ENCODE results near the gene ATAD1.

ATAD1 gene

DNA sequence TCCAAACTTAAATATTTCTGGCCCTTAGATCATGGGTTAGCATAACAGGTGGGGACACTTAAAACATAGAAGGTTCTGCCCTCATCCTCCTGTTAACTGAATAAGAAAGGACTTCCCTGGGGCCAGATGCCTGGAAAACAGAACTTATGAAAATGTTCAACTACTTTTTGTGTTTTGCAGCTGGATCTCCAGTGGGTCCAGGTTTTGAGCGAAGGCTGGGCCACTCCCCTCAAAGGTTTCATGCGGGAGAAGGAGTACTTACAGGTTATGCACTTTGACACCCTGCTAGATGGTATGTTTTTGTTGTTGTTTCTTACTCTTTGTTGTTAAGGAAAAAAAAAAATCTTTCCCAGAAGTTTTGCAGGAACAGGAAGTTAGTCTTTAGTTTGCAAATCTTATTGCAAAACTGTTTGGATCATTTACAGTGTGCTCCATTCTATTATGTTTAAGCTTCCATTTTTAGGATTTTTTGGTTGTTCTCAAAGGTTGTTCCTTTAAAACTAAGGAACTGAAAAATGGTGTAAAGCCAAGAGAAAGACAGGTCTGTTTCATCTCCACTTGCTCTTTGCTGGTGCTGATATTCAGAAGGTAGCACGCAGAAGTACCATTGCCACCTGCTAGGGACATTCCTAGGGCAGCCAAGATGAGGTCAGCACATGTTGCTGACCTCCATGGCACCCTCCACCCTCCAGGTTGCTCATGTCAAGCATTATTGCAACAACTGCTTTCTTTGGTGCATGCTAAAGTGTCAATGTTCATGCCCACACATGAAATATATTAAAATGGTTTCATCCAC is 102.3 kb downstream of the ATAD1 start:
- Histone ChIP-seq H2AFZ (ENCODE audit: low read length, unreplicated experiment) (no peak overlapping the region), H3K27me3 (ENCODE audit: insufficient read depth, low read length) (no peaks in the 10 kb centered on the region), H3K4me1 (ENCODE audit: control insufficient read depth, insufficient read depth, low read length, unreplicated experiment) (no peaks in the 10 kb centered on the region), H3K4me3 (ENCODE audit: low read depth, low read length) (no peak overlapping the region), H3K79me2 (ENCODE audit: control insufficient read depth, insufficient read depth, low read length, unreplicated experiment) (no peaks in the 10 kb centered on the region), H3K36me3 (ENCODE audit: insufficient read depth, low read length) (peaks cover 31% of the 10 kb centered on the region), H3K27ac (ENCODE audit: low read depth, low read length) (no peak overlapping the region)

DNA sequence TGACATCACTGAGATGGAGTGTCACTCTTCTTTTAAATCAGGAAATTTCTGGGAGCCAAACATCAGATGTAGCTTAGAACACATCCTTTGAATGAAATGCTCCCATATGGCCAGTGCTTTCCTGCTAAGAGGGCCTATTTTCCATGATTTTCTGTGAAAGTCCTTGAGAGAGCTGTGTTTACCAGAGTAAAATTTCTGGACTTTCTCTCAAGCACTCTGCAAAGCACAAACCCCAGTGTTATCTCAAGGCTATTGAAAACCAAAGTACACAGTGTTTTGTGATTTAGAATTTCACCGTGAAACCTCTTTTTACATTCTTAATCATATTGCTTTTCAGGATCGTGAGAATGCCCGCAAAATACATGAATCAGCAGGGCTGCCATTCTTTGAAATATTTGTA is 104.3 kb downstream of the ATAD1 start:
- no peak overlapping the region for H3K27ac ChIP-seq (ENCODE audit: low read depth, low read length)
- H3K27me3 ChIP-seq (ENCODE audit: insufficient read depth, low read length) = no peaks in the 10 kb centered on the region
- peaks cover 38% of the 10 kb centered on the region for H3K36me3 ChIP-seq (ENCODE audit: insufficient read depth, low read length)
- H3K79me2 ChIP-seq (ENCODE audit: control insufficient read depth, insufficient read depth, low read length, unreplicated experiment) = no peaks in the 10 kb centered on the region
- no peak overlapping the region for H2AFZ ChIP-seq (ENCODE audit: low read length, unreplicated experiment)
- no peak overlapping the region for H3K4me3 ChIP-seq (ENCODE audit: low read depth, low read length)
- no peaks in the 10 kb centered on the region for H3K4me1 ChIP-seq (ENCODE audit: control insufficient read depth, insufficient read depth, low read length, unreplicated experiment)

DNA sequence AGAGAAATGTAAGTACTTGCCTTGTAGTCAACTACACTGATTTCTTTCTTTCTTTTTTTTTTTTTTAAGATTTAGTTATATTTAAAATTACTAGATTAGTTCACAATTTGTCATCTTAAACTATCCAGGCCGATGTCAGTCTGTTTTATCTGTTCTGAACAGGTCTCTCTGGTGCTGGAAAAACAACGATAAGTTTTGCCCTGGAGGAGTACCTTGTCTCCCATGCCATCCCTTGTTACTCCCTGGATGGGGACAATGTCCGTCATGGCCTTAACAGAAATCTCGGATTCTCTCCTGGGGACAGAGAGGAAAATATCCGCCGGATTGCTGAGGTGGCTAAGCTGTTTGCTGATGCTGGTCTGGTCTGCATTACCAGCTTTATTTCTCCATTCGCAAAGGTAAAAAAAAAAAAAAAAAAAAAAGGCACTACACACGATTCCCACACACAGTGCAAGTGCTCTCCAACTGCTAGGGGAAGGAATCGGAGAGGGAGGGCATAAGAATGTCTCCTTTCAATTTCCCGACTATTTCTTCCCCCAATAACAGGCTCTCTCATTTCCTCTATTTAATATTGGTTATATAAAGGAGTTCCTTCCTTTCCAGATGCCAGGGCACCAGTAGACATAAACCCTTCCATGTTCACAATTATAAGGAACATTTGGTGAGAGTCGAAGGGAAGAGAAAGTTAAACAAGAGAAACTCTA is 105.0 kb downstream of the ATAD1 start:
- no peak overlapping the region for H3K27ac ChIP-seq (ENCODE audit: low read depth, low read length)
- H3K79me2 ChIP-seq (ENCODE audit: control insufficient read depth, insufficient read depth, low read length, unreplicated experiment) = no peaks in the 10 kb centered on the region
- H3K4me3 ChIP-seq (ENCODE audit: low read depth, low read length) = no peak overlapping the region
- H2AFZ ChIP-seq (ENCODE audit: low read length, unreplicated experiment) = no peak overlapping the region
- H3K27me3 ChIP-seq (ENCODE audit: insufficient read depth, low read length) = no peaks in the 10 kb centered on the region
- peaks cover 38% of the 10 kb centered on the region for H3K36me3 ChIP-seq (ENCODE audit: insufficient read depth, low read length)
- no peaks in the 10 kb centered on the region for H3K4me1 ChIP-seq (ENCODE audit: control insufficient read depth, insufficient read depth, low read length, unreplicated experiment)

DNA sequence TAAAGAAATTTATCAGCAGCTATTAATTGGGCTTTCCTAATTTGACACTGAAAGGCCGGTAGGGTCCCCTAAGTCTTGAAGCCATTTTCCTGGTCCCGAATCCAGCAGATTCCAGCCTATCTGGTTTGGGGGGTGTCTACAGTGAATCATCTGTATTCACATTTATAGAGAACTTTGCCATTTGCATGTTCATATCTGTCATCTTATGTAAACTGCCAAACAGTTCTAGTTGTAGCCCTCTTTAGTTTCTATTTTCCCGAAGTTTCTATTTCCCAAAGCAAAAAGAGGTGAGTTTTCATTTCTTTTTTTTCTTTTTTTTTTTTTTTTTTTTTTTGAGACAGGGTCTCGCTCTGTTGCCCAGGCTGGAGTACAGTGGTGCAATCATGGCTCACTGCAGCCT is 110.8 kb downstream of the ATAD1 start:
- 0 out of 2 replicates have a peak, but pooled peaks cover 11% of the 10 kb centered on the region for H3K36me3 ChIP-seq (ENCODE audit: insufficient read depth, low read length)
- H3K79me2 ChIP-seq (ENCODE audit: control insufficient read depth, insufficient read depth, low read length, unreplicated experiment) = peaks cover 13% of the 10 kb centered on the region
- H3K27ac ChIP-seq (ENCODE audit: low read depth, low read length) = no peak overlapping the region
- peaks cover 10% of the 10 kb centered on the region for H3K4me1 ChIP-seq (ENCODE audit: control insufficient read depth, insufficient read depth, low read length, unreplicated experiment)
- H2AFZ ChIP-seq (ENCODE audit: low read length, unreplicated experiment) = no peak overlapping the region
- no peaks in the 10 kb centered on the region for H3K27me3 ChIP-seq (ENCODE audit: insufficient read depth, low read length)
- H3K4me3 ChIP-seq (ENCODE audit: low read depth, low read length) = no peak overlapping the region

DNA sequence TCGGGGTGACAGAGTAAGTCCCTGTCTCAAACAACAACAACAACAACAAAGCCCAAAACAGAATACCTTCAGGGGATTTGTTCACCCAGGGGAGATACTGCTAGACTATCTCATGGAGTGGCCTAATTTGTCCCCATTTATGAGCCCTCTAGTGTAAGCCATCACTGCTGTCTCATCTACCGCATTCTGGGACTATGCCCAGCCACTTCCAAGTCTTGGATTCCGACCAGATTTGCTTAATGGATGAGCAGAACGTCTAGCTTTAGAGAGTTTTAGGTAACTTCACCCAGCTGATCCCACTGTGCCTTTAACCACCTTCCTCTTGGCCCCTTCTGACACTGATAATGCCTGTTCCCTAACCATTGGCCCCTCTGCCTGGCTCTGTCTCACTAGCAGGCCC is 111.3 kb downstream of the ATAD1 start:
- Histone ChIP-seq H3K36me3 (ENCODE audit: insufficient read depth, low read length) (0 out of 2 replicates have a peak, but pooled peaks cover 8% of the 10 kb centered on the region), H3K27me3 (ENCODE audit: insufficient read depth, low read length) (no peaks in the 10 kb centered on the region), H3K4me1 (ENCODE audit: control insufficient read depth, insufficient read depth, low read length, unreplicated experiment) (peaks cover 12% of the 10 kb centered on the region), H3K27ac (ENCODE audit: low read depth, low read length) (no peak overlapping the region), H3K4me3 (ENCODE audit: low read depth, low read length) (no peak overlapping the region), H2AFZ (ENCODE audit: low read length, unreplicated experiment) (no peak overlapping the region), H3K79me2 (ENCODE audit: control insufficient read depth, insufficient read depth, low read length, unreplicated experiment) (peaks cover 15% of the 10 kb centered on the region)

DNA sequence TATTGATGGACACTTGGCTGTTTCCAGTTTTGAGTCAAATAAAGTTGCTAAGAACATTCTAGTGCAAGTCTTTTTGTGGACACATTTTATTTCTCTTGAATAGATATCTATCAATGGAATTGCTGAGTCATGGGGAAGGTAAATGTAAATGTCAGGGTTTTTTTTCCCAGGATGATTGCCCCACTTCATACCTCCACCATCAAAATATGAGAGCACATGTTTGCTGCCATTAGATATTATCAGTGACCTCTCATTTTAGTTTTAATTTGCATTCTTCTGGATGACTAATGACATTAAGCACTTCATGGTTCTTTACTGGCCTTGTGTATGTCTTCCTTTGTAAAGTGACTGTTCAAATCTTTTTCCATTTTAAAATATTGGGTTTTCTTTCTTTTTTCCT is 112.7 kb downstream of the ATAD1 start:
- Histone ChIP-seq H3K79me2 (ENCODE audit: control insufficient read depth, insufficient read depth, low read length, unreplicated experiment) (peaks cover 15% of the 10 kb centered on the region), H3K36me3 (ENCODE audit: insufficient read depth, low read length) (0 out of 2 replicates have a peak, but pooled peaks cover 8% of the 10 kb centered on the region), H3K27ac (ENCODE audit: low read depth, low read length) (peak overlapping the region; percentile 14), H3K4me3 (ENCODE audit: low read depth, low read length) (no peak overlapping the region), H3K27me3 (ENCODE audit: insufficient read depth, low read length) (no peaks in the 10 kb centered on the region), H2AFZ (ENCODE audit: low read length, unreplicated experiment) (no peak overlapping the region), H3K4me1 (ENCODE audit: control insufficient read depth, insufficient read depth, low read length, unreplicated experiment) (peaks cover 23% of the 10 kb centered on the region)

DNA sequence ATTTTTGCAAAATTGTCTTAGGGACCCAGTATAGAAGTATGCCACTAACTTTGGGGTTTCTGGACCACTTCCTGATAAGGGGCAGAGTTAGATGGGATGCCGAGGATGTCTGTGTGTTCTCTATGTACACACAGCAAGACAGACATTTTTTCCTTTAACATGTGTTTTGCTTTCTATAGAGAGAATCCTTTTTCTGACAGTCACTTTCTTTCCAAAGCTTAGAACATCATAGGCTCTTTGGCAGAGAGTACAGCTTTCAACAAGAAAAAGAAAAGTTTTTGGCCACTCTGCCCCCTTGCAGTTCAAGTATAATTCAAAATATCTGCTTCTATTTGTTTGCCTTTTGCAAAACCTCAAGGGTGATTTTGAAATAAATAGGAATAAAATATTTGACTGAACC is 114.3 kb downstream of the ATAD1 start:
- Histone ChIP-seq H3K27me3 (ENCODE audit: insufficient read depth, low read length) (no peaks in the 10 kb centered on the region), H3K79me2 (ENCODE audit: control insufficient read depth, insufficient read depth, low read length, unreplicated experiment) (peaks cover 20% of the 10 kb centered on the region), H3K4me3 (ENCODE audit: low read depth, low read length) (no peak overlapping the region), H3K27ac (ENCODE audit: low read depth, low read length) (no peak overlapping the region), H3K4me1 (ENCODE audit: control insufficient read depth, insufficient read depth, low read length, unreplicated experiment) (peaks cover 27% of the 10 kb centered on the region), H3K36me3 (ENCODE audit: insufficient read depth, low read length) (no peaks in the 10 kb centered on the region), H2AFZ (ENCODE audit: low read length, unreplicated experiment) (no peak overlapping the region)

DNA sequence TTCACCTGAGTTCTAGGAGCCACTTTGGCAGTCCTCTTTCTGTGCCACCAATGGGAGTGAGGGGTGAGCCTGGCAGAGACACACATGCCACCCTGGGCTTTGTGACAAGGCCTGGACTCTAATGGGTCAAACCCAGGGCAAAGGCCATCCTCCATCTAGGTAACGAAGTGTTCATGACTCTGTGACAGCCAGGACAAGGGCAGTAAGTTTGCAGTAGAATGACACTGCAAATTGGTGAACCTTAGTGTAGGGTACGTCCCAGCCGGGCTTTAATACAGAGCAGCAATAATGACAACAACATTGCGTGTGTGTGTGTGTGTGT is 115.1 kb downstream of the ATAD1 start:
- Histone ChIP-seq H3K79me2 (ENCODE audit: control insufficient read depth, insufficient read depth, low read length, unreplicated experiment) (peaks cover 24% of the 10 kb centered on the region), H3K27me3 (ENCODE audit: insufficient read depth, low read length) (no peaks in the 10 kb centered on the region), H3K4me1 (ENCODE audit: control insufficient read depth, insufficient read depth, low read length, unreplicated experiment) (peaks cover 27% of the 10 kb centered on the region), H3K27ac (ENCODE audit: low read depth, low read length) (no peak overlapping the region), H3K36me3 (ENCODE audit: insufficient read depth, low read length) (no peaks in the 10 kb centered on the region), H3K4me3 (ENCODE audit: low read depth, low read length) (no peak overlapping the region), H2AFZ (ENCODE audit: low read length, unreplicated experiment) (no peak overlapping the region)

DNA sequence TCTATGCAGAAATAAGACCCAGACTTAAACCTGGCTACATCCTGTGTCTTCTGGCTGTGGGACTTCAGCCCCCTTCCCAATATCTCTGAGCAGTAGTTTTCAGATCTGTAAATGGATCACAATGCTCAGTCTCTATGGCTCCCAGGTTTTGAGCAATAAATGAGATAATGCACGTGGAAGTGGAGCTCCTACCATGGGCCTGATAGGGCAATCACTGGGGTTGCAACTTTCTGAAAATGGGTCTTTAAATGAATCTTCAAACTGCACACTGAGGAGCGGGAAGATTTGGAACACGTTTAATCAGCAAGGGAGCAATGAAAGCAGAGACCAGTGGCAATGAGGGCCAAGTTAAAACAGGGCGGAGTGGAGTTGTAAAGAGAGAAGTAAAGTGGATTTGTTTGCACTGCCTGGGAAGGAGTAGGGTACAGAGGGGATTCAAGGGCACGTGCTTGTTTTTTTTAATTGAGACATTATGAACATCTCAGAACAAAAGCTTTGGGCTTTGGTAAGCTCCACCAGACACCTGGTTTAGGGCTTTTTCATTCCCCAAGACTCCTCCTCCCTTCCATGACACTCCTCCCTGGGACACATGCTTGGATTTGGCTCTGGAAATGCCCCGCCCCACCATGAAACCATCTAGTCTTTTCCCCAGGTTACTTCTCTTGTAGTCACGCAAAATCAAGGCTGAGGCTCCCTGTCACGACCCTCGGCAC is 115.6 kb downstream of the ATAD1 start:
- Histone ChIP-seq H3K4me1 (ENCODE audit: control insufficient read depth, insufficient read depth, low read length, unreplicated experiment) (peaks cover 27% of the 10 kb centered on the region), H3K27me3 (ENCODE audit: insufficient read depth, low read length) (no peaks in the 10 kb centered on the region), H3K79me2 (ENCODE audit: control insufficient read depth, insufficient read depth, low read length, unreplicated experiment) (peaks cover 24% of the 10 kb centered on the region), H3K27ac (ENCODE audit: low read depth, low read length) (no peak overlapping the region), H3K4me3 (ENCODE audit: low read depth, low read length) (no peak overlapping the region), H2AFZ (ENCODE audit: low read length, unreplicated experiment) (no peak overlapping the region), H3K36me3 (ENCODE audit: insufficient read depth, low read length) (no peaks in the 10 kb centered on the region)

All from ACC112 (cell line).